H9 (cell line): ENCODE results near the gene FAM120A. TPM values are rescaled to one million over a fixed set of nuclear protein-coding genes. Genes with fewer than 3 reads are reported as not detected.

Experiments used
- DNase-seq: peaks from one replicate; pipeline ENCODE4 v3.0.0-alpha.2; 2017
- H2AFZ ChIP-seq: one replicate; pipeline ENCODE4 v1.6.1; 2013; ENCODE audit warnings: mild to moderate bottlenecking, low read length, control low read depth, moderate library complexity
- H2AK5ac ChIP-seq: 2 replicates; pipeline ENCODE4 v1.6.1; 2013; ENCODE audit warnings: low read length, control low read depth, mixed read lengths; ENCODE audit not compliant: insufficient read length
- H2BK120ac ChIP-seq: one replicate; pipeline ENCODE4 v1.6.1; 2013; ENCODE audit warnings: low read depth, mild to moderate bottlenecking, low read length, control low read depth, inconsistent platforms; ENCODE audit not compliant: poor library complexity, severe bottlenecking
- H2BK12ac ChIP-seq: 2 replicates; pipeline ENCODE4 v1.6.1; 2013; ENCODE audit warnings: low read length, control low read depth, mixed read lengths, low read depth; ENCODE audit not compliant: insufficient read length
- H2BK15ac ChIP-seq: 2 replicates; pipeline ENCODE4 v1.6.1; 2013; ENCODE audit warnings: low read depth, low read length, control low read depth
- H2BK20ac ChIP-seq: one replicate; pipeline ENCODE4 v1.6.1; 2013; ENCODE audit warnings: low read depth, mild to moderate bottlenecking, low read length, control low read depth, inconsistent platforms; ENCODE audit not compliant: poor library complexity, severe bottlenecking
- H2BK5ac ChIP-seq: 2 replicates; pipeline ENCODE4 v1.6.1; 2013; ENCODE audit warnings: low read length, control low read depth, mixed read lengths; ENCODE audit not compliant: insufficient read length
- H3K14ac ChIP-seq: 2 replicates; pipeline ENCODE4 v1.6.1; 2013; ENCODE audit warnings: low read length, control low read depth; ENCODE audit not compliant: insufficient read depth
- H3K18ac ChIP-seq: 2 replicates; pipeline ENCODE4 v1.6.1; 2013; ENCODE audit warnings: low read depth, mild to moderate bottlenecking, mixed read lengths, low read length, control low read depth; ENCODE audit not compliant: insufficient read length
- H3K23ac ChIP-seq: 2 replicates; pipeline ENCODE4 v1.6.1; 2013; ENCODE audit warnings: low read length, control low read depth, mixed read lengths, low read depth; ENCODE audit not compliant: insufficient read length
- H3K23me2 ChIP-seq: 2 replicates; pipeline ENCODE4 v1.6.1; 2013; ENCODE audit warnings: low read depth, mild to moderate bottlenecking, mixed read lengths, low read length, control low read depth; ENCODE audit not compliant: insufficient read length, poor library complexity, severe bottlenecking
- H3K27ac ChIP-seq: 2 replicates; pipeline ENCODE4 v1.5.1; 2013; ENCODE audit warnings: low read length, control low read depth, mixed read lengths, low read depth; ENCODE audit not compliant: insufficient read length
- H3K27me3 ChIP-seq: 2 replicates; pipeline ENCODE4 v1.6.1; 2013; ENCODE audit warnings: low read length, control low read depth, inconsistent platforms; ENCODE audit not compliant: insufficient read depth
- H3K4ac ChIP-seq: 2 replicates; pipeline ENCODE4 v1.6.1; 2013; ENCODE audit warnings: low read depth, mild to moderate bottlenecking, control low read depth, inconsistent platforms, low read length, moderate library complexity
- H3K4me1 ChIP-seq: 2 replicates; pipeline ENCODE4 v1.6.1; 2013; ENCODE audit warnings: low read length, control low read depth, inconsistent platforms; ENCODE audit not compliant: insufficient read depth
- H3K4me2 ChIP-seq: 2 replicates; pipeline ENCODE4 v1.6.1; 2013; ENCODE audit warnings: low read length, control low read depth, mixed read lengths; ENCODE audit not compliant: insufficient read length, insufficient read depth
- H3K56ac ChIP-seq: 2 replicates; pipeline ENCODE4 v1.6.1; 2013; ENCODE audit warnings: low read depth, mild to moderate bottlenecking, mixed read lengths, low read length, control low read depth; ENCODE audit not compliant: insufficient read length
- H3K79me1 ChIP-seq: 2 replicates; pipeline ENCODE4 v1.6.1; 2013; ENCODE audit warnings: low read depth, mild to moderate bottlenecking, moderate library complexity, low read length, control low read depth, inconsistent platforms; ENCODE audit not compliant: insufficient read depth, poor library complexity, severe bottlenecking
- H3K79me2 ChIP-seq: 2 replicates; pipeline ENCODE4 v1.6.1; 2013; ENCODE audit warnings: low read length, control low read depth, inconsistent platforms; ENCODE audit not compliant: insufficient read depth
- H3K9ac ChIP-seq: 2 replicates; pipeline ENCODE4 v1.6.1; 2013; ENCODE audit warnings: low read length, control low read depth, mixed read lengths; ENCODE audit not compliant: insufficient read length; ENCODE audit errors: extremely low read depth
- H3K9me3 ChIP-seq: one replicate; pipeline ENCODE4 v1.6.1; 2013; ENCODE audit warnings: low read depth, low read length, inconsistent platforms; ENCODE audit not compliant: control insufficient read depth
- H3T11ph ChIP-seq: one replicate; pipeline ENCODE4 v1.6.1; 2013; ENCODE audit warnings: mild to moderate bottlenecking, low read length, control low read depth, inconsistent platforms
- H4K20me1 ChIP-seq: one replicate; pipeline ENCODE4 v1.6.1; 2013; ENCODE audit not compliant: control insufficient read depth, insufficient read length, insufficient read depth
- H4K5ac ChIP-seq: 2 replicates; pipeline ENCODE4 v1.6.1; 2013; ENCODE audit warnings: low read depth, mild to moderate bottlenecking, mixed read lengths, low read length, control low read depth; ENCODE audit not compliant: insufficient read length
- H4K8ac ChIP-seq: replicated peaks from 2 replicates; pipeline ENCODE4 v1.6.1; 2013; ENCODE audit warnings: low read length, control low read depth, mixed read lengths, low read depth; ENCODE audit not compliant: insufficient read length
- H4K91ac ChIP-seq: 2 replicates; pipeline ENCODE4 v1.6.1; 2013; ENCODE audit warnings: low read depth, mild to moderate bottlenecking, moderate library complexity, mixed read lengths, low read length, control low read depth; ENCODE audit not compliant: insufficient read length
- H3K27ac Mint-ChIP-seq, 3 experiments: 2 replicates in 2 of 3; 3 replicates in 1 of 3; pipeline ENCODE4 v1.8.0; 2020 to 2021; ENCODE audit warnings: mixed read lengths in 3 of 3, mild to moderate bottlenecking in 1 of 3, moderate library complexity in 1 of 3
- H3K27me3 Mint-ChIP-seq: 2 replicates; pipeline ENCODE4 v1.8.0; 2021; ENCODE audit warnings: low read depth, mild to moderate bottlenecking, moderate library complexity, mixed read lengths
- H3K36me3 Mint-ChIP-seq, 3 experiments: 2 replicates in 2 of 3; 3 replicates in 1 of 3; pipeline ENCODE4 v1.8.0; 2020 to 2021; ENCODE audit warnings: low read depth in 3 of 3, mixed read lengths in 3 of 3; ENCODE audit not compliant: insufficient read depth in 1 of 3
- H3K4me1 Mint-ChIP-seq, 2 experiments: 2 replicates each; pipeline ENCODE4 v1.8.0; 2020; ENCODE audit warnings: mixed read lengths in 2 of 2
- H3K4me3 Mint-ChIP-seq, 2 experiments: 2 replicates in 1 of 2; 3 replicates in 1 of 2; pipeline ENCODE4 v1.8.0; 2020 to 2021; ENCODE audit warnings: mild to moderate bottlenecking in 2 of 2, mixed read lengths in 2 of 2, moderate library complexity in 1 of 2
- H3K9me3 Mint-ChIP-seq, 2 experiments: 2 replicates in 1 of 2; 3 replicates in 1 of 2; pipeline ENCODE4 v1.8.0; 2020; ENCODE audit warnings: mild to moderate bottlenecking in 2 of 2, mixed read lengths in 2 of 2, moderate library complexity in 1 of 2
- WGBS: extraction: QIAGEN DNeasy Blood & Tissue Kit; methylation state at CpG from one replicate; pipeline ENCODE4 v1.1.7; 2013; ENCODE audit warnings: missing lambda C conversion rate, low lambda C conversion rate, mixed read lengths; ENCODE audit not compliant: insufficient read length; ENCODE audit errors: extremely low coverage; 5-methylcytosine and 5-hydroxymethylcytosine counted together
- microRNA-seq: library from miRNA; unstranded; fragments of <30 nt; microRNA quantifications from one replicate; pipeline ENCODE4, GENCODE V29; 2020; ENCODE audit warnings: borderline microRNAs expressed
- total RNA-seq: library from RNA; stranded (reverse); gene quantifications from 2 replicates; pipeline ENCODE4 v1.2.1, GENCODE V29; 2021
- TF ChIP-seq, protein P1 (sequence below): fragments of 200-600 bp; sonication (generic); conservative IDR thresholded peaks from 3 replicates; pipeline ENCODE4 v1.8.0; 2021; ENCODE audit warnings: antibody characterized with exemption, mild to moderate bottlenecking

The FAM120A gene
- total RNA-seq, 1 experiment from 2014 or later, result 57.7 TPM

DNA sequence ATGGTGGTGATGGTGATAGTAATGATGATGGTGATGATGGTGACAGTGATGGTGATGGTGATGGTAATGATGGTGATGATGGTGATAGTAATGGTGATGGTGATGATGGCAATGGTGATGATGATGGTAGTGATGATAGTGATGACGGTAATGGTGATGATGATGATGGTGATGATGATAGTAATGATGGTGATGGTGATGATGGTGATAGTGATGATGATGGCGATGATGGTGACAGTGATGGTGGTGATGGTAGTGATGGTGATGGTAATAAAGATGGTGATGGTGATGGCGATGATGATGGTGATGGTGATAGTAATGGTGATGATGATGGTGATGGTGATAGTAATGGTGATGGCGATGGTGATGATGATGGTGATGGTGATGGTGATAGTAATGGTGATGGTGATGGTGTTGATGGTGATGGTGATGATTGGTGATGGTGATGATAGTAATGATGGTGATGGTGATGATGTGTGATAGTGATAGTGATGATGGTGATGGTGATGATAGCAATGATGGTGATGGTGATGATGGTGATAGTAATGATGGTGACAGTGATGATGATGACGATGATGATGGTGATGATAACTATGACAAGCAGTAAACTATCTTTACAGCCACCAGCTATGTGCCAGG is 163.5 kb downstream of the FAM120A start:
- TF ChIP-seq, protein P1, sequence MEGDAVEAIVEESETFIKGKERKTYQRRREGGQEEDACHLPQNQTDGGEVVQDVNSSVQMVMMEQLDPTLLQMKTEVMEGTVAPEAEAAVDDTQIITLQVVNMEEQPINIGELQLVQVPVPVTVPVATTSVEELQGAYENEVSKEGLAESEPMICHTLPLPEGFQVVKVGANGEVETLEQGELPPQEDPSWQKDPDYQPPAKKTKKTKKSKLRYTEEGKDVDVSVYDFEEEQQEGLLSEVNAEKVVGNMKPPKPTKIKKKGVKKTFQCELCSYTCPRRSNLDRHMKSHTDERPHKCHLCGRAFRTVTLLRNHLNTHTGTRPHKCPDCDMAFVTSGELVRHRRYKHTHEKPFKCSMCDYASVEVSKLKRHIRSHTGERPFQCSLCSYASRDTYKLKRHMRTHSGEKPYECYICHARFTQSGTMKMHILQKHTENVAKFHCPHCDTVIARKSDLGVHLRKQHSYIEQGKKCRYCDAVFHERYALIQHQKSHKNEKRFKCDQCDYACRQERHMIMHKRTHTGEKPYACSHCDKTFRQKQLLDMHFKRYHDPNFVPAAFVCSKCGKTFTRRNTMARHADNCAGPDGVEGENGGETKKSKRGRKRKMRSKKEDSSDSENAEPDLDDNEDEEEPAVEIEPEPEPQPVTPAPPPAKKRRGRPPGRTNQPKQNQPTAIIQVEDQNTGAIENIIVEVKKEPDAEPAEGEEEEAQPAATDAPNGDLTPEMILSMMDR, result no peak
- Histone ChIP-seq H4K5ac (no peak overlapping the region), H2BK5ac (no peak overlapping the region), H3K4me1 (no peaks in the 10 kb centered on the region; the same call in 1 of the 2 replicates), H4K20me1 (no peaks in the 10 kb centered on the region), H4K91ac (no peak overlapping the region), H2AFZ (no peak overlapping the region), H2BK12ac (no peak overlapping the region), H3K9me3 (no peaks in the 10 kb centered on the region), H2AK5ac (no peak overlapping the region), H3K23ac (no peak overlapping the region), H3K14ac (no peak overlapping the region), H2BK20ac (no peak overlapping the region), H3K9ac (no peak overlapping the region), H3K79me2 (peaks cover 10% of the 10 kb centered on the region; the same call in 1 of the 2 replicates), H2BK120ac (no peak overlapping the region), H3T11ph (no peak overlapping the region), H3K27ac (no peak overlapping the region), H2BK15ac (no peak overlapping the region), H3K56ac (peak overlapping the region; percentile 26), H3K27me3 (no peaks in the 10 kb centered on the region), H3K18ac (no peak overlapping the region), H3K23me2 (no peaks in the 10 kb centered on the region), H3K4ac (no peak overlapping the region), H3K79me1 (peaks cover 2% of the 10 kb centered on the region), H4K8ac (no peak overlapping the region), H3K4me2 (no peak overlapping the region)
- Mint-ChIP-seq H3K27ac (no peak overlapping the region), H3K27me3 (no peaks in the 10 kb centered on the region), H3K4me1 (peaks cover 19 to 27% of the 10 kb centered on the region in 2 experiments), H3K9me3 (peaks cover 4 to 5% of the 10 kb centered on the region in 2 experiments), H3K4me3 (no peak overlapping the region), H3K36me3 (peaks cover 4 to 5% (median 5%) of the 10 kb centered on the region in 3 experiments)
- DNase-seq, result no peak
- WGBS, result 94% methylated on average over 2 of the region's 5 CpGs

Small RNA genes within 50 kb of the gene (microRNA-seq; reads per million reads assigned to microRNA genes)
- not detected for gene MIR548AU

Other genes with a start within 250 kb of the FAM120A start
- 53.6 and 53.7 TPM in 2 replicates for gene FAM120AOS, start 1.9 kb downstream of the FAM120A start, total RNA-seq
- 17.4 and 18.8 TPM in 2 replicates for gene PHF2, start 124.9 kb downstream of the FAM120A start, total RNA-seq